ENCODE measurements around the gene GPC1.

GRCh38 chr2:240446664-240447175 is 11.3 kb downstream of the GPC1 start:
- TF ChIP-seq, protein P1, sequence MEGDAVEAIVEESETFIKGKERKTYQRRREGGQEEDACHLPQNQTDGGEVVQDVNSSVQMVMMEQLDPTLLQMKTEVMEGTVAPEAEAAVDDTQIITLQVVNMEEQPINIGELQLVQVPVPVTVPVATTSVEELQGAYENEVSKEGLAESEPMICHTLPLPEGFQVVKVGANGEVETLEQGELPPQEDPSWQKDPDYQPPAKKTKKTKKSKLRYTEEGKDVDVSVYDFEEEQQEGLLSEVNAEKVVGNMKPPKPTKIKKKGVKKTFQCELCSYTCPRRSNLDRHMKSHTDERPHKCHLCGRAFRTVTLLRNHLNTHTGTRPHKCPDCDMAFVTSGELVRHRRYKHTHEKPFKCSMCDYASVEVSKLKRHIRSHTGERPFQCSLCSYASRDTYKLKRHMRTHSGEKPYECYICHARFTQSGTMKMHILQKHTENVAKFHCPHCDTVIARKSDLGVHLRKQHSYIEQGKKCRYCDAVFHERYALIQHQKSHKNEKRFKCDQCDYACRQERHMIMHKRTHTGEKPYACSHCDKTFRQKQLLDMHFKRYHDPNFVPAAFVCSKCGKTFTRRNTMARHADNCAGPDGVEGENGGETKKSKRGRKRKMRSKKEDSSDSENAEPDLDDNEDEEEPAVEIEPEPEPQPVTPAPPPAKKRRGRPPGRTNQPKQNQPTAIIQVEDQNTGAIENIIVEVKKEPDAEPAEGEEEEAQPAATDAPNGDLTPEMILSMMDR (IDR thresholded peaks at IDR 0.05 in 4 of 5, conservative IDR thresholded peaks at IDR 0.05 in 1 of 5), result no peak
- no peak for TF ChIP-seq POLR2A (IDR thresholded peaks at IDR 0.05)
